H1 (cell line): ENCODE data around the gene RAB29. TPM values are rescaled to one million over a fixed set of nuclear protein-coding genes. Genes with fewer than 3 reads are reported as not detected.

Experiments used
- ATF3 ChIP-seq: IDR thresholded peaks from 2 replicates; pipeline ENCODE4 v1.6.1; 2011; ENCODE audit warnings: low read depth, mild to moderate bottlenecking, low read length; ENCODE audit not compliant: insufficient read depth
- BCL11A ChIP-seq, 2 experiments: IDR thresholded peaks; one replicate each; pipeline ENCODE4 v1.6.1; 2011; ENCODE audit warnings: low read depth in 2 of 2, low read length in 2 of 2, mild to moderate bottlenecking in 2 of 2
- CBX8 ChIP-seq: fragments of 300-800, 300-1000 bp; sonication (generic); IDR thresholded peaks from 2 replicates; pipeline ENCODE4 v1.7.1; 2016; ENCODE audit warnings: low read depth, low read length, borderline replicate concordance
- CREB1 ChIP-seq: IDR thresholded peaks from 2 replicates; pipeline ENCODE4 v1.6.1; 2012; ENCODE audit warnings: inconsistent platforms
- EZH2 ChIP-seq: fragments of 200-600 bp; sonication (generic); IDR thresholded peaks from 2 replicates; pipeline ENCODE4 v1.7.1; 2012; ENCODE audit warnings: low read depth, mild to moderate bottlenecking, moderate library complexity, low read length, inconsistent platforms; ENCODE audit not compliant: severe bottlenecking
- GABPA ChIP-seq: IDR thresholded peaks from 2 replicates; pipeline ENCODE4 v1.6.1; 2011; ENCODE audit warnings: mild to moderate bottlenecking, low read length, moderate library complexity, borderline replicate concordance; ENCODE audit not compliant: insufficient read depth
- JUND ChIP-seq: IDR thresholded peaks from 2 replicates; pipeline ENCODE4 v1.6.1; 2011; ENCODE audit warnings: mild to moderate bottlenecking, improper control_type of control experiment, low read length
- MAFK ChIP-seq: IDR thresholded peaks from 2 replicates; pipeline ENCODE4 v1.6.1; 2012; ENCODE audit warnings: low read depth, mild to moderate bottlenecking, improper control_type of control experiment, low read length
- NRF1 ChIP-seq: IDR thresholded peaks from 2 replicates; pipeline ENCODE4 v1.6.1; 2011; ENCODE audit warnings: mild to moderate bottlenecking, low read depth, low read length, improper control_type of control experiment
- POLR2A ChIP-seq, 2 experiments: IDR thresholded peaks; 1 replicate in 1 of 2; 2 replicates in 1 of 2; pipeline ENCODE4 v1.6.1; 2011; ENCODE audit warnings: low read depth in 2 of 2, low read length in 2 of 2, mild to moderate bottlenecking in 2 of 2; ENCODE audit errors: control extremely low read depth in 1 of 2
- RAD21 ChIP-seq, 2 experiments: IDR thresholded peaks in 1 of 2; conservative IDR thresholded peaks in 1 of 2; 2 replicates each; pipeline ENCODE4 v1.6.1; 2011; ENCODE audit warnings: low read depth in 2 of 2, low read length in 2 of 2, improper control_type of control experiment in 1 of 2, inconsistent platforms in 1 of 2, mild to moderate bottlenecking in 1 of 2, moderate library complexity in 1 of 2
- RBBP5 ChIP-seq: IDR thresholded peaks from 2 replicates; pipeline ENCODE4 v1.7.1; 2012; ENCODE audit warnings: low read depth, mild to moderate bottlenecking, inconsistent platforms, low read length, moderate library complexity, borderline replicate concordance
- RFX5 ChIP-seq: IDR thresholded peaks from 2 replicates; pipeline ENCODE4 v1.6.1; 2011; ENCODE audit warnings: low read depth, low read length, improper control_type of control experiment, borderline replicate concordance
- RNF2 ChIP-seq: fragments of 200-900, 300-1000 bp; sonication (generic); IDR thresholded peaks from 2 replicates; pipeline ENCODE4 v1.7.1; 2016; ENCODE audit warnings: borderline replicate concordance, low read depth, mild to moderate bottlenecking, antibody characterized with exemption, low read length; ENCODE audit not compliant: poor library complexity, severe bottlenecking; ENCODE audit errors: missing control alignments
- SIX5 ChIP-seq: IDR thresholded peaks from 2 replicates; pipeline ENCODE4 v1.6.1; 2011; ENCODE audit warnings: mild to moderate bottlenecking, low read depth, low read length
- SP1 ChIP-seq: IDR thresholded peaks from 2 replicates; pipeline ENCODE4 v1.6.1; 2011; ENCODE audit warnings: low read depth, low read length
- SP2 ChIP-seq: IDR thresholded peaks from 2 replicates; pipeline ENCODE4 v1.6.1; 2012; ENCODE audit warnings: mild to moderate bottlenecking, low read length, inconsistent platforms
- SP4 ChIP-seq: IDR thresholded peaks from 2 replicates; pipeline ENCODE4 v1.6.1; 2012; ENCODE audit warnings: low read length, inconsistent platforms
- TBP ChIP-seq: IDR thresholded peaks from 2 replicates; pipeline ENCODE4 v1.6.1; 2011; ENCODE audit warnings: low read depth, low read length, improper control_type of control experiment
- USF2 ChIP-seq: IDR thresholded peaks from 2 replicates; pipeline ENCODE4 v1.6.1; 2011; ENCODE audit warnings: low read length, improper control_type of control experiment
- ZNF274 ChIP-seq: IDR thresholded peaks from 2 replicates; pipeline ENCODE4 v1.7.0; 2012; ENCODE audit warnings: low read length, borderline replicate concordance; ENCODE audit errors: extremely low read depth
- polyA plus RNA-seq, 7 experiments: library from polyadenylated mRNA; depleted of rRNA in 3 of 7; stranded (reverse) in 5 of 7; unstranded in 2 of 7; fragments of >200 nt in 5 of 7; fragments of 200-250 nt in 2 of 7; gene quantifications; 1 replicate in 5 of 7; 2 replicates in 1 of 7; 4 replicates in 1 of 7; pipeline versions ENCODE4 v1.2.1 to v1.2.3, GENCODE V29; 2011 to 2013; ENCODE audit warnings: missing spikeins in 2 of 7, mixed read lengths in 2 of 7
- total RNA-seq: library from RNA; stranded (reverse); fragmentation: NEBNext Ultra II Directional; extraction: Animal tissue kit (Norgen Biotek cat#: 25700); gene quantifications from 2 replicates; pipeline ENCODE4 v1.2.1, GENCODE V29; 2021

Gene RAB29
- total and polyA plus RNA-seq, 2 of the 8 experiments (the other 6 are each of a cell fraction or from before 2014, with no cell fraction given), result 10.1 to 17.3 TPM

- TF ChIP-seq CREB1, result peak; percentile 84
- TF ChIP-seq SP1, result peak; percentile 96
- no peak for TF ChIP-seq RAD21 (IDR thresholded peaks at IDR 0.05 in 1 of 2, conservative IDR thresholded peaks at IDR 0.05 in 1 of 2; ENCODE audit: low read depth in 2 of 2, low read length in 2 of 2)
- no peak for TF ChIP-seq RFX5
- TF ChIP-seq SP2, result peak; percentile 59
- no peak for TF ChIP-seq ATF3
- TF ChIP-seq RBBP5, result no peak; the same call in 1 of the 2 replicates
- no peak for TF ChIP-seq EZH2
- no peak for TF ChIP-seq SIX5
- TF ChIP-seq NRF1, result no peak
- peak in 1 of 2 experiments; percentile 80; a peak in 2 of 3 replicates for TF ChIP-seq POLR2A (IDR thresholded peaks at IDR 0.05; ENCODE audit: control extremely low read depth in 1 of 2, low read depth in 2 of 2, low read length in 2 of 2)
- TF ChIP-seq GABPA, result no peak
- no peak for TF ChIP-seq CBX8
- TF ChIP-seq JUND, result no peak
- TF ChIP-seq BCL11A (IDR thresholded peaks at IDR 0.05; ENCODE audit: low read depth in 2 of 2, low read length in 2 of 2), result no peak
- TF ChIP-seq MAFK, result no peak
- peak; percentile 85; the same call in 1 of the 2 replicates for TF ChIP-seq SP4
- no peak for TF ChIP-seq RNF2
- peak; percentile 91 for TF ChIP-seq TBP
- no peak for TF ChIP-seq ZNF274
- TF ChIP-seq USF2, result no peak
These were observed 24.9 kb downstream of the RAB29 start, which contains the start of gene NUCKS1 (continued) for GRCh38 chr1:205750138-205751035.
